ENCODE measurements around the gene CYTH2. TPM values are rescaled to one million over a fixed set of nuclear protein-coding genes. Genes with fewer than 3 reads are reported as not detected.

Gene CYTH2
- total and polyA plus RNA-seq, 2 experiments from 2014 or later: 41.1 to 60.4 TPM

DNA sequence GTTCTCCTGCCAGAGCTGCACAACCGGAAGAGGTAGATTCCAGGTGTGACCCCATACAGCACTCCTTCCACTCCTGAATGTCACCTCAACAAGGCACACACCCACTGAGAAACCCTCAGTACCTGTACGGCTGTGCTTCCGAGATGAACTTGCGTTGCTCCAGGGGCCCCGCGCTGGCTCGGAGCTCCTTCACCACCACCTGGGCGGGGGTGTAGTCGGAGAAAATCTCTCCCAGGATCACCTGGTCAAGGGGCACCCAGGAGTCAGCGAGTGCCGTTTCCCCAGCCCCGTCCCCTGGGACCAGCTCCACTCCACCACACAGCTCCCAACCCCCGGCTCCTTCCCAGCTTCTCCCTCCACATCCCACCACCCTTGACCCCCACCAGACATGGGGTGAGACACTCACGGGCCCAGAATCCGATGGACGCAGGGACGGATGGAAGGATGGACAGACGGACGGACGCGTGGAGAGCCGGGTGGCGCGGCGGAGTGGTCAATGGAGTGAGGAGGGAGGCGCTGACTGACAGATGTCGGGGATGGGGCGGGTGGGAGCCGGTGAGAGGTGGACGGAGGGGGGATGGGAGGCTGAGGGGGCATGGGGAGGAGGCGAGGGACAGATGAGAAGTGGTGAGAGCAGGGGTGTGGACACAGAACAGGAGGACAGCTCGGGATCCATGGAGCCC, 39.7 kb downstream of the CYTH2 start (continued):
- no peak for TF ChIP-seq ZNF462 (CRISPR knock-in tag; IDR thresholded peaks at IDR 0.05)
- no peak for TF ChIP-seq CREB1 (CRISPR knock-in tag; IDR thresholded peaks at IDR 0.05; ENCODE audit: low read depth)
- TF ChIP-seq POLR2AphosphoS5 (IDR thresholded peaks at IDR 0.05; ENCODE audit: low read depth): no peak

DNA sequence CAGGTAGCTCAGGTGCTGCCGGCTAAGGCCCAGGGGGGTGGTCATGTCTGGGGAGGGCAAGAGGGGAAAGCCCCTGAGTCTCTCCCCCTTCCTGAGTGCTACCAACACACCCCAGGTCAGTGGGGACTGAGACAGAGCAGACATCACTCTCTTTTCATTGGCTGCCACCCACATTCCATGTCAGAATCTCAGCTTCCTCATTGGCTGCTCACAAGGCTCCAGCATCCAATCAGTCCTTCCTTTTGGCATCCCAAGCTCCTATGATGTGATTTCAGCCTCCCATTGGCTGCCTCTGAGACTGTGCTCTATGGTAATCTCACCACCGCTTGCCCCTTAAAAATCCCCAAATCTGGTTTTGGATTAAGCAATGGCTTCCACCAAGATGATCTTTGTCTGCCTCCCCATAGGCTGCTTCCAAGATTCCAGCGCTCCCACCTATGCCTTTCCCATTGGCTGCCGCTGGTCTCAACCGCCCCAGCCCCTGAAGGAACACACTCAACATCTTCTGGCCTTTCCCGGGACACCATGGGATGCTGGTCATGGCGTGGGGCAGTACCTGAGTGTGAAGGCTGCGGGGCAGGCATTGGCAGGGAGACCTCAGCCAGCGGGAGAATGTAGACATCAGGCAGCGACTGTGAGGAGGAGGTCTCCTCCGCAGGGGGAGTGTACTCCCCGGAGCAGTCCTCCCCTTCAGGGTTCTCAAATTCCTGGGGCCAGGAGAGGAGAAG, 40.5 kb downstream of the CYTH2 start:
- Histone ChIP-seq H3K27ac (ENCODE audit: low read depth) (no peak overlapping the region), H3K27me3 (ENCODE audit: insufficient read depth) (peaks cover 11% of the 10 kb centered on the region), H3K9me2 (ENCODE audit: insufficient read depth) (no peaks in the 10 kb centered on the region), H3K4me2 (peak overlapping the region; percentile 99), H3K4me3 (peak overlapping the region; percentile 86), H3K4me1 (ENCODE audit: insufficient read depth) (no peaks in the 10 kb centered on the region), H2AFZ (peak overlapping the region; percentile 72; the same call in 1 of the 2 replicates), H4K20me1 (replicated peaks; ENCODE audit: insufficient read depth) (no peaks in the 10 kb centered on the region), H3F3A (replicated peaks; ENCODE audit: low read depth) (peaks cover 9% of the 10 kb centered on the region; the same call in 1 of the 2 replicates), H3K36me3 (ENCODE audit: insufficient read depth) (no peaks in the 10 kb centered on the region), H3K79me2 (replicated peaks; ENCODE audit: insufficient read depth) (no peaks in the 10 kb centered on the region)
- ATAC-seq (peak; percentile 14), DNase-seq (ENCODE audit: low spot score) (peak; percentile 78)
- Mint-ChIP-seq H3K4me3 (peak overlapping the region; percentile 83), H3K27ac (no peak overlapping the region), H3K9me3 (no peaks in the 10 kb centered on the region), H3K4me1 (peaks cover 17% of the 10 kb centered on the region), H3K27me3 (ENCODE audit: insufficient read depth, low read depth, poor library complexity) (peaks cover 22% of the 10 kb centered on the region), H3K36me3 (ENCODE audit: low read depth) (peaks cover 5% of the 10 kb centered on the region; the same call in 2 of the 3 replicates)
- TF ChIP-seq NANOG (IDR thresholded peaks at IDR 0.05; ENCODE audit: borderline replicate concordance) (no peak), POLR2AphosphoS5 (IDR thresholded peaks at IDR 0.05; ENCODE audit: low read depth) (no peak), EZH2phosphoT487 (IDR thresholded peaks at IDR 0.05; ENCODE audit: unreplicated experiment) (no peak), REST (IDR thresholded peaks at IDR 0.05; ENCODE audit: unreplicated experiment) (no peak), STAT1 (IDR thresholded peaks at IDR 0.05; ENCODE audit: unreplicated experiment) (no peak), EZH2 (IDR thresholded peaks at IDR 0.05; ENCODE audit: low read depth, unreplicated experiment) (no peak), ZNF331 (CRISPR knock-in tag; IDR thresholded peaks at IDR 0.05; ENCODE audit: low read depth) (no peak)

All from GM23338 (cell line).